HG03520 (cell line): Measurements from ENCODE around the gene HADH.

Source experiments
- ATAC-seq: cut with Tn5 transposase; IDR thresholded peaks from one replicate; pipeline ENCODE4 v1.9.1; 2021; ENCODE audit warnings: mild to moderate bottlenecking, moderate library complexity; ENCODE audit not compliant: unreplicated experiment

The HADH gene

DNA sequence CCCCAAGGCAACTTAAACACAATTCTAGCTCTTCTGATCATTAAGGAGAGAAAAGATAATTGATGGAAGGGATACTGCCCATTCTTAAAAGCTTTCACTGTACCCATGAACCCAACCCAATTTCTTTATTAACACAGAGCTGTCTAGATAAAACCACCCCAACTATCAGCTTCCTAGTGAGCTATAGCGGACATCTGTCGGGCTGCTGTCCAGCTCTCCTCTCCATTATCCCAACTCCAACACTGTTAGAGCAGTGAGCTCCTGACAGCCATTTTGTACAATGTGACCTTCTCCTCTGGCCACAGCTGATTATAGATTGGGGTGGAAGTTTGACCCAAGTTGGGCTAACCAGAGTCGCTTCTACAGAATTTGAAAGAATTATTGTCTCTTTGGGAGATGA is 66.1 kb downstream of the HADH start:
- no peak for ATAC-seq

- no peak for ATAC-seq
These were observed 66.7 kb downstream of the HADH start for GRCh38 chr4:108056418-108056817.

- no peak for ATAC-seq
These were observed 69.2 kb downstream of the HADH start for GRCh38 chr4:108058685-108059440.

DNA sequence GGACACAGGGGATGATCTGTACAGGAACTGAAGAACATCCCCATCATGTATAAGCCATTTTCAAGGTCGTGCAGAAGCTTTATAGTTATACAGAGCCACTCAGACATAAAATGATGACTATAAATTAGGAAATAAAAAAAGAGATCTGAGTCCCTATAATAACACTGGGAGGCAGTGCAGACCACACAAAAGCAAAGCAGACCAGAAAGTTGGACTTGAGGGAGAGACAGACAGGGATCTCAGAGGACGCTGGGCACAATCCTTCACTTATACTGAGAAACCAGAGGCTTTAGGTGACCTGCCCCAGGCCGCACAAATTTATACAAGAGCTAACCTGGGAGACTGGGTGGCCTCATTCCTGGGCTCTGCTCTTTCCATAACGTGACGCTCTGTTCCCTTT is 70.5 kb downstream of the HADH start:
- no peak for ATAC-seq

DNA sequence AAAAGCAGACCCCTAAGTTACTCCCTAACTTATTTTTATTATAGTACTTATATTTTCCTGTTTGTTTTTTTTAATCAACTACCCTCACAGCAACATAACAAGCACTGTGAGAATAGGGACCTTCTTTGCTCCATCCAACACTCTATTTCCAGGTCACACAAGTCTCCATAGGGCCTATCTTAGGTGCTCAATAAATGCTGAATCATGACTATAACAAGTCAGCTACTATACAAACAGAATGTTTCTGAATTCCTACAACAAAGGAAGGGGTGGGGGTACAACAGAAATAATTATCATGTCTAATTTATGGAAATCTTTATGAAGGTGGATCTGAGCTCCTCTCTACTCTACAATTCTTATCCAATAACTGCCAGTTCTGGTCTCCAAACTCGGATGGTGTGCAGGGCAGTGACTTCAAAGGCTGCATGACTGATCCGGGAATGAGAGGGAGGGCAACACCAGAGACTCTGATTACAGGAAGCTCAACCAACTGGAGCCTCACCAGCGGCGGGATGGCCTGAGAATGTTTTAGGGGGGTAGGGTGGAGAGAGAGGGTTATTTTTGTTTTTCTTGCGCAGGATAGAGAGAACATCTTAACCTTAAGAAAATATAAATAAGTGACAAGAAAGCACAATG is 71.1 kb downstream of the HADH start:
- no peak for ATAC-seq

GRCh38 chr4:108068442-108068841 is 78.8 kb downstream of the HADH start:
- ATAC-seq, result no peak

GRCh38 chr4:108070775-108071174 is 81.1 kb downstream of the HADH start:
- ATAC-seq, result no peak

DNA sequence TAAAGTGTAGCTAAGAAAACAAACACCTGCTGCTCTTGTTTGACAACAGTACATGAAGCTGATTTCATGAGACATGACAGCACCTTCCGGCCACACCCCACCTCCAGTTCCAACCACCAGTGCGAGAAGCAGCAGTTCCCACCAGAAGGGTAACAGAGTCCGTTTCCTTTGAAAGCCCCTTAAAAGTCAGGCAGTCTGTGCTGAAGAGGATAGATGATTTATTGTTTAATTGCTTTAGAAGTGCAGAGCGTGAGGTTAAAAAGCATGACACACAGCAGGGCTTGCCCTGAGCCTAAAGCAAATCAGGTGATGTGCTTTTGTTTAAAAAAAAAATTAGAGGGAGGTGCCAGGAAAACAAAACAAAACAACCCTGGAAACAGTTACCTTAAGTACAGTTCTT is 82.6 kb downstream of the HADH start:
- no peak for ATAC-seq

GRCh38 chr4:108078024-108078733 is 88.5 kb downstream of the HADH start:
- no peak for ATAC-seq

- ATAC-seq, result no peak
These were observed 91.1 kb downstream of the HADH start for GRCh38 chr4:108080747-108081146.

DNA sequence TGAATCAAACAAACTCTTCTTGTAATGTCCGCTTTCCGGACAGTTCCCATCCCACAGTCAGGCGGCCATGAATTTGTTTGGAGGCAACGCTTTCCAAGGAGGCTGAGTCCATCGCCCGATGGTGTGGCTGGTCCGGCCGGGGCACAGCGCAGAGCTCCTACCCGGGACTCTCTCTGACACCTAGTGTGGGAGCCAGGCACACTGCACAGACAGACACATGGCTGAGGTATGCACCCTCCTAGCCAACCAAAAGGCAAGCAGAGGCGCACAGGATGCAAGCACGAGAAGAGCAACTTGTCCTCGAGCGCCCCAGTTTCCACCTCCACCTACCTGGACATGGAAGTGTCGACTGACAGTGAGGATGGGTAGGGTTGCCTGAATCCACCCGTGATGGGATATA is 91.6 kb downstream of the HADH start:
- ATAC-seq, result no peak
